GM12878 (cell line): ENCODE data around the gene SWSAP1. TPM values are rescaled to one million over a fixed set of nuclear protein-coding genes. Genes with fewer than 3 reads are reported as not detected.

Experiments used
- ATAC-seq: fragments of 200-7000 bp; cut with Tn5 transposase; 3 replicates; pipeline ENCODE4 v1.9.1; 2020; ENCODE audit warnings: mild to moderate bottlenecking, moderate library complexity
- BruUV-seq: library from RNA; stranded (reverse); fragments of 400-500 nt; replicated peaks from 2 replicates; lab custom pipeline; 2021; lab: Mats Ljungman, UMichigan
- CTCF ChIA-PET: fragments of 300-600 bp; sonication (Branson Sonifier 250); formaldehyde crosslinking; extraction: SDS; loops from one replicate; lab custom pipeline; 2021; ENCODE audit warnings: inconsistent platforms; lab: Yijun Ruan, JAX
- POLR2A ChIA-PET: fragments of 350-600 bp; formaldehyde crosslinking; extraction: SDS; loops from one replicate; lab custom pipeline; 2021; ENCODE audit warnings: inconsistent platforms; lab: Charles Lee
- RAD21 ChIA-PET: fragments of 300-600 bp; sonication (Branson Sonifier 250); formaldehyde crosslinking; loops from one replicate; lab custom pipeline; 2023; ENCODE audit warnings: antibody characterized with exemption; ENCODE audit not compliant: unreplicated experiment; lab: Charles Lee
- SMC1A ChIA-PET: fragments of 300-600 bp; sonication (Branson Sonifier 250); formaldehyde crosslinking; loops from one replicate; lab custom pipeline; 2023; ENCODE audit not compliant: unreplicated experiment, uncharacterized antibody; lab: Charles Lee
- DNase-seq: peaks from one replicate; pipeline ENCODE4 v3.0.0-alpha.2; 2011; ENCODE audit warnings: low read depth, low spot score
- FAIRE-seq: peaks from 3 replicates; lab custom pipeline; 2011; peaks lifted over from hg19 to GRCh38; lab: Jason Lieb, UNC
- H2AFZ ChIP-seq: 2 replicates; pipeline ENCODE4 v1.6.0; 2011; ENCODE audit warnings: low read depth, low read length, control low read depth; ENCODE audit not compliant: control insufficient read depth
- H3K27ac ChIP-seq: 2 replicates; pipeline ENCODE4 v1.5.1; 2011; ENCODE audit warnings: control low read depth; ENCODE audit not compliant: control insufficient read depth, insufficient read depth
- H3K27me3 ChIP-seq, 2 experiments: replicated peaks in 1 of 2; 2 replicates each; pipeline versions ENCODE4 v1.6.0 to v1.6.1; 2011; ENCODE audit warnings: low read length in 1 of 2; ENCODE audit not compliant: control insufficient read depth in 2 of 2, insufficient read depth in 2 of 2
- H3K36me3 ChIP-seq, 2 experiments: 2 replicates each; pipeline ENCODE4 v1.5.1; 2011; ENCODE audit warnings: low read length in 1 of 2; ENCODE audit not compliant: control insufficient read depth in 2 of 2, insufficient read depth in 2 of 2
- H3K4me1 ChIP-seq: 2 replicates; pipeline ENCODE4 v1.6.1; 2011; ENCODE audit warnings: mild to moderate bottlenecking, low read length, moderate library complexity, mixed read lengths; ENCODE audit not compliant: control insufficient read depth, insufficient read depth
- H3K4me2 ChIP-seq: 2 replicates; pipeline ENCODE4 v1.6.0; 2011; ENCODE audit warnings: control low read depth; ENCODE audit not compliant: control insufficient read depth, insufficient read depth
- H3K4me3 ChIP-seq: fragments of 200-600 bp; sonication (generic); 2 replicates; pipeline ENCODE4 v1.5.1; 2016
- H3K79me2 ChIP-seq: 2 replicates; pipeline ENCODE4 v1.6.0; 2011; ENCODE audit warnings: low read length; ENCODE audit not compliant: control insufficient read depth, insufficient read depth
- H3K9ac ChIP-seq: 2 replicates; pipeline ENCODE4 v1.8.0; 2011; ENCODE audit warnings: low read length, control low read depth, mixed read lengths; ENCODE audit not compliant: control insufficient read depth, insufficient read depth
- H3K9me3 ChIP-seq: replicated peaks from 3 replicates; pipeline ENCODE4 v1.5.1; 2011; ENCODE audit warnings: mild to moderate bottlenecking, low read length; ENCODE audit not compliant: control insufficient read depth, insufficient read depth
- H4K20me1 ChIP-seq: 2 replicates; pipeline ENCODE4 v1.6.0; 2011; ENCODE audit not compliant: control insufficient read depth, insufficient read depth
- ATF7 ChIP-seq: fragments of 450-650 bp; IDR thresholded peaks from 2 replicates; pipeline ENCODE4 v1.6.1; 2016; ENCODE audit warnings: low read depth, mild to moderate bottlenecking
- BMI1 ChIP-seq: fragments of 450-650 bp; IDR thresholded peaks from 2 replicates; pipeline ENCODE4 v1.6.1; 2016; ENCODE audit warnings: mild to moderate bottlenecking, moderate library complexity, borderline replicate concordance
- BRCA1 ChIP-seq: IDR thresholded peaks from 2 replicates; pipeline ENCODE4 v1.6.1; 2011; ENCODE audit warnings: low read depth, low read length, improper control_type of control experiment
- CEBPB ChIP-seq, 2 experiments: fragments of 150-350 bp in 1 of 2; IDR thresholded peaks; 2 replicates each; pipeline ENCODE4 v1.6.1; 2012 to 2014; ENCODE audit warnings: low read depth in 2 of 2, low read length in 2 of 2, borderline replicate concordance in 1 of 2, inconsistent platforms in 1 of 2
- JUNB ChIP-seq: IDR thresholded peaks from 2 replicates; pipeline ENCODE4 v1.6.1; 2016; ENCODE audit warnings: antibody characterized with exemption, mild to moderate bottlenecking
- MLLT1 ChIP-seq: fragments of 450-650 bp; IDR thresholded peaks from 2 replicates; pipeline ENCODE4 v1.6.1; 2016; ENCODE audit warnings: mild to moderate bottlenecking
- MYB ChIP-seq: fragments of 150-350 bp; IDR thresholded peaks from 2 replicates; pipeline ENCODE4 v1.6.1; 2014; ENCODE audit warnings: mild to moderate bottlenecking, low read depth, low read length, borderline replicate concordance
- NFXL1 ChIP-seq: fragments of 450-650 bp; IDR thresholded peaks from 2 replicates; pipeline ENCODE4 v1.6.1; 2017; ENCODE audit warnings: antibody characterized with exemption, mild to moderate bottlenecking, borderline replicate concordance
- WGBS: methylation state at CpG from one replicate; pipeline ENCODE4 v1.1.6; 2016; ENCODE audit warnings: low lambda C conversion rate; ENCODE audit not compliant: insufficient replicate concordance, insufficient coverage; ENCODE audit errors: missing lambda C conversion rate; 5-methylcytosine and 5-hydroxymethylcytosine counted together
- in situ Hi-C: fragments of 300-500 bp; cut with MboI; formaldehyde crosslinking; loops from 9 replicates; pipeline ENCODE4 v1.14.3; 2018; ENCODE audit warnings: mixed read lengths
- intact Hi-C: fragments of 100-400 bp; cut with micrococcal nuclease; formaldehyde crosslinking; loops from one replicate; pipeline ENCODE4 v1.14.2; 2022; ENCODE audit not compliant: unreplicated experiment
- polyA plus RNA-seq, 11 experiments: library from polyadenylated mRNA; depleted of rRNA in 4 of 11; unstranded in 6 of 11; stranded (reverse) in 5 of 11; fragments of >200 nt; fragmentation: Nextera tagmentation in 4 of 11; fragmentation: Illumina TruSeq in 1 of 11; extraction: Ambion mirVana in 4 of 11; extraction: Trizol in 1 of 11; gene quantifications; 1 replicate in 1 of 11; 2 replicates in 10 of 11; pipeline versions ENCODE4 v1.2.1 to v1.2.3, GENCODE V29; 2011 to 2016; ENCODE audit warnings: inconsistent platforms in 2 of 11, missing spikeins in 2 of 11, low read depth in 1 of 11
- total RNA-seq, 4 experiments: library from RNA; depleted of rRNA in 3 of 4; stranded (reverse); fragments of >200 nt in 3 of 4; fragmentation: Illumina TruSeq in 1 of 4; extraction: Trizol in 1 of 4; gene quantifications; 2 replicates each; pipeline versions ENCODE4 v1.2.1 to v1.2.3, GENCODE V29; 2013 to 2021

Gene SWSAP1
- total and polyA plus RNA-seq, 10 of the 15 experiments (the other 5 are each of a cell fraction or from before 2014, with no cell fraction given): 0.18 to 6.5 (median 2.4) TPM

DNA sequence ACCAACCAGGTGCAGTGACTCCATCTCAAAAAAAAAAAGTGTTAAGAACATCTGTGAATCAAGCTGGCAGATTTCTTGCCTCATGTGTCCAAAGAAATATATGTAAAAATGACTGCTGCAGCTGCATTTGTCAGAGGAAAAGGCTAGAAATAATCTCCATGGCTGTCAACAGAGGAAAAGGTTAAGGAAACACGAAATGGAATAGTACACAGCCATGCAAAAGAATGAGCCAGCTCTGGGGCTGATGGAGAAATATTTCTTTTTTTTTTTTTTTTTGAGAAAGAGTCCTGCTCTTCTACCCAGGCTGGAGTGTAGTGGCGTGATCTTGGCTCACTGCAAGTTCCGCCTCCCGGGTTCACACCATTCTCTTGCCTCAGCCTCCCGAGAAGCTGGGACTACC lies 41.6 kb upstream of the SWSAP1 start:
- H3K27ac ChIP-seq: no peak overlapping the region
- CTCF ChIA-PET: interaction anchor here (0.6 to 1.0 kb wide), 3 partner anchors 10 to 1507 kb away, joined by 3 to 4 read pairs (median 4); no protein-coding TSS in a partner anchor
- H3K79me2 ChIP-seq: no peaks in the 10 kb centered on the region
- H3K9me3 ChIP-seq: no peaks in the 10 kb centered on the region; the same call in 2 of the 3 replicates
- 0 out of 4 replicates have a peak, but pooled peaks cover 0 to 9% of the 10 kb centered on the region in 2 experiments for H3K36me3 ChIP-seq
- WGBS: over 99% methylated on average over 5 of the region's 5 CpGs
- SMC1A ChIA-PET: interaction anchor here (2.0 kb wide), 1 partner anchor 10 kb away, joined by 16 read pairs; no protein-coding TSS in a partner anchor
- no peaks in the 10 kb centered on the region for H3K4me1 ChIP-seq
- POLR2A ChIA-PET: interaction anchor here (1.0 kb wide), 1 partner anchor 13 kb away, joined by 4 read pairs; the partner anchor contains the start of genes CCDC159 and TMEM205
- RAD21 ChIA-PET: no interaction called here
- H3K4me3 ChIP-seq: no peak overlapping the region
- H2AFZ ChIP-seq: no peak overlapping the region
- no peak overlapping the region for H3K9ac ChIP-seq
- in situ Hi-C loops: no loop called here
- no peak for FAIRE-seq
- no peaks in the 10 kb centered on the region for H4K20me1 ChIP-seq
- DNase-seq: no peak
- no peak overlapping the region for H3K4me2 ChIP-seq
- H3K27me3 ChIP-seq: no peaks in the 10 kb centered on the region
- intact Hi-C loops: no loop called here
- TF ChIP-seq JUNB (no peak), MLLT1 (no peak), BRCA1 (no peak), BMI1 (no peak), CEBPB (IDR thresholded peaks at IDR 0.05; ENCODE audit: borderline replicate concordance in 1 of 2, low read depth in 2 of 2, low read length in 2 of 2) (no peak), MYB (no peak), ATF7 (no peak), NFXL1 (no peak)
- ATAC-seq: no peak
- no TSS peak for BruUV-seq
